B cell (primary cell): ENCODE data around the gene PCSK2.

Experiments used
- EZH2 ChIP-seq: IDR thresholded peaks from 2 replicates; pipeline ENCODE4 v1.6.1; 2012; ENCODE audit warnings: borderline replicate concordance, low read depth, mild to moderate bottlenecking, moderate library complexity, low read length; ENCODE audit not compliant: insufficient read depth, poor library complexity, severe bottlenecking
- TF ChIP-seq, protein P1 (sequence below): fragments of 200-600 bp; IDR thresholded peaks from one replicate; pipeline ENCODE4 v1.8.0; 2022; ENCODE audit warnings: antibody characterized with exemption, mild to moderate bottlenecking

DNA sequence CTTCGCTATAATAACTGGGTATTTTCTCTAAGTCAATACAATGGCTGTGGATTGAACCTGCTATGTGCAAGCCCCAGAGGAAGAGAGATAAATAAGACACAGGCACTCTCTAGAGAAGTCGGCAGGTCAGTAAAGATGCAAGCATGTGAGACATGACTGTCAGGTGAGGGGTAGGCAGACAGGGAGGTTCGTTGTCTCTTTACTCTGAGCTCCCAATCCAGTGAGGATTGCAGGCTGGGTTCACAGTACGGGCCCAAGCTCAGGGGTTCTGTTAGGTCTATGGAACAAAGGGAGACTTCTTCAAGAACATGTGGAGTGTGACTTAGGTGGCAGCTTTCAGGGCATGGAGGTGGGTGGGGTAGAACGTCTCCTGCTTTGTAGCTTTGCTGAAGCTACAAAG is 147.2 kb downstream of the PCSK2 start:
- TF ChIP-seq, protein P1, sequence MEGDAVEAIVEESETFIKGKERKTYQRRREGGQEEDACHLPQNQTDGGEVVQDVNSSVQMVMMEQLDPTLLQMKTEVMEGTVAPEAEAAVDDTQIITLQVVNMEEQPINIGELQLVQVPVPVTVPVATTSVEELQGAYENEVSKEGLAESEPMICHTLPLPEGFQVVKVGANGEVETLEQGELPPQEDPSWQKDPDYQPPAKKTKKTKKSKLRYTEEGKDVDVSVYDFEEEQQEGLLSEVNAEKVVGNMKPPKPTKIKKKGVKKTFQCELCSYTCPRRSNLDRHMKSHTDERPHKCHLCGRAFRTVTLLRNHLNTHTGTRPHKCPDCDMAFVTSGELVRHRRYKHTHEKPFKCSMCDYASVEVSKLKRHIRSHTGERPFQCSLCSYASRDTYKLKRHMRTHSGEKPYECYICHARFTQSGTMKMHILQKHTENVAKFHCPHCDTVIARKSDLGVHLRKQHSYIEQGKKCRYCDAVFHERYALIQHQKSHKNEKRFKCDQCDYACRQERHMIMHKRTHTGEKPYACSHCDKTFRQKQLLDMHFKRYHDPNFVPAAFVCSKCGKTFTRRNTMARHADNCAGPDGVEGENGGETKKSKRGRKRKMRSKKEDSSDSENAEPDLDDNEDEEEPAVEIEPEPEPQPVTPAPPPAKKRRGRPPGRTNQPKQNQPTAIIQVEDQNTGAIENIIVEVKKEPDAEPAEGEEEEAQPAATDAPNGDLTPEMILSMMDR, result no peak
- no peak for TF ChIP-seq EZH2
